Omental fat pad (tissue), 4 donors: ENCODE data around the gene RPL10A. TPM values are rescaled to one million over a fixed set of nuclear protein-coding genes. Genes with fewer than 3 reads are reported as not detected.
A peak's percentile ranks its signal among the peaks of the same experiment; 100 is the strongest.
"Not testable (repeated sequence)": the region's sequence is repeated elsewhere in the genome, so short reads cannot be mapped to it uniquely, and the experiment has no call there.

Source experiments
- ATAC-seq: fragments of 150-250 bp; one replicate; pipeline ENCODE4 v1.9.1; 2016; ENCODE audit warnings: mild to moderate bottlenecking, moderate library complexity; ENCODE audit not compliant: low FRiP score
- DNase-seq: peaks from one replicate; pipeline ENCODE4 v3.0.0-alpha.2; 2019; ENCODE audit warnings: low spot score
- CTCF ChIP-seq, 3 donors: fragments of 450-650 bp; IDR thresholded peaks; one replicate each; pipeline ENCODE4 v1.5.1; 2016 to 2017; ENCODE audit warnings: antibody characterized with exemption in 3 of 3, mild to moderate bottlenecking in 3 of 3, moderate library complexity in 2 of 3
- total RNA-seq, 4 donors: library from RNA; depleted of rRNA; stranded (reverse); fragments of >200 nt; gene quantifications; one replicate each; pipeline ENCODE4 v1.1.0, GENCODE V29; 2016

The RPL10A gene
- total RNA-seq, 4 donors from 2014 or later = 1,059 to 1,562 (median 1,256) TPM

GRCh38 chr6:35428421-35429149 is 39.6 kb upstream of the RPL10A start:
- no peak for ATAC-seq
- no peak for TF ChIP-seq CTCF (IDR thresholded peaks at IDR 0.05)
- no peak for DNase-seq

GRCh38 chr6:35429463-35429862 is 38.7 kb upstream of the RPL10A start:
- ATAC-seq (no peak), DNase-seq (no peak)
- TF ChIP-seq CTCF (IDR thresholded peaks at IDR 0.05) = no peak

GRCh38 chr6:35432291-35432690 is 35.9 kb upstream of the RPL10A start:
- ATAC-seq = peak; percentile 39
- TF ChIP-seq CTCF (IDR thresholded peaks at IDR 0.05) = no peak
- no peak for DNase-seq

GRCh38 chr6:35432702-35433101 is 35.5 kb upstream of the RPL10A start:
- DNase-seq, ATAC-seq: not testable (repeated sequence)

GRCh38 chr6:35435074-35435837 is 32.9 kb upstream of the RPL10A start:
- no peak for DNase-seq
- TF ChIP-seq CTCF (IDR thresholded peaks at IDR 0.05) = no peak
- no peak for ATAC-seq

- ATAC-seq (no peak), DNase-seq (no peak)
- TF ChIP-seq CTCF (IDR thresholded peaks at IDR 0.05) = no peak
Measured at GRCh38 chr6:35436071-35436857, 31.9 kb upstream of the RPL10A start.

- not testable (repeated sequence) for ATAC-seq, DNase-seq
Measured at GRCh38 chr6:35438378-35439065, 29.7 kb upstream of the RPL10A start.
